Measurements from ENCODE around the gene SMIM11. TPM values are rescaled to one million over a fixed set of nuclear protein-coding genes. Genes with fewer than 3 reads are reported as not detected.
"Not testable (repeated sequence)": the region's sequence is repeated elsewhere in the genome, so short reads cannot be mapped to it uniquely, and the experiment has no call there.

SMIM11 gene
- total RNA-seq, 1 donor from 2014 or later: 29.0 TPM

- H3K9me3 Mint-ChIP-seq; H3K27me3 Mint-ChIP-seq (ENCODE audit: low read depth); intact Hi-C loops (cut with micrococcal nuclease); H3K4me1 Mint-ChIP-seq (ENCODE audit: low read depth); H3K36me3 Mint-ChIP-seq (ENCODE audit: low read depth); DNase-seq (ENCODE audit: low spot score); H3K4me3 Mint-ChIP-seq (ENCODE audit: low read depth); H3K27ac Mint-ChIP-seq: not testable (repeated sequence)
These were observed 25.2 kb downstream of the SMIM11 start for GRCh38 chr21:34400522-34400921.

GRCh38 chr21:34404742-34405141 is 29.4 kb downstream of the SMIM11 start:
- H3K27me3 Mint-ChIP-seq (ENCODE audit: low read depth); H3K4me3 Mint-ChIP-seq (ENCODE audit: low read depth); H3K9me3 Mint-ChIP-seq; H3K27ac Mint-ChIP-seq; H3K36me3 Mint-ChIP-seq (ENCODE audit: low read depth); intact Hi-C loops (cut with micrococcal nuclease); DNase-seq (ENCODE audit: low spot score); H3K4me1 Mint-ChIP-seq (ENCODE audit: low read depth): not testable (repeated sequence)

GRCh38 chr21:34405686-34406085 is 30.4 kb downstream of the SMIM11 start:
- H3K27ac Mint-ChIP-seq; H3K4me3 Mint-ChIP-seq (ENCODE audit: low read depth); intact Hi-C loops (cut with micrococcal nuclease); H3K4me1 Mint-ChIP-seq (ENCODE audit: low read depth); H3K36me3 Mint-ChIP-seq (ENCODE audit: low read depth); DNase-seq (ENCODE audit: low spot score); H3K27me3 Mint-ChIP-seq (ENCODE audit: low read depth); H3K9me3 Mint-ChIP-seq: not testable (repeated sequence)

GRCh38 chr21:34406102-34406501 is 30.8 kb downstream of the SMIM11 start:
- H3K9me3 Mint-ChIP-seq; H3K27me3 Mint-ChIP-seq (ENCODE audit: low read depth); H3K4me1 Mint-ChIP-seq (ENCODE audit: low read depth); H3K4me3 Mint-ChIP-seq (ENCODE audit: low read depth); intact Hi-C loops (cut with micrococcal nuclease); H3K36me3 Mint-ChIP-seq (ENCODE audit: low read depth); DNase-seq (ENCODE audit: low spot score); H3K27ac Mint-ChIP-seq: not testable (repeated sequence)

GRCh38 chr21:34406676-34407075 is 31.4 kb downstream of the SMIM11 start:
- H3K9me3 Mint-ChIP-seq; H3K36me3 Mint-ChIP-seq (ENCODE audit: low read depth); H3K27me3 Mint-ChIP-seq (ENCODE audit: low read depth); H3K4me1 Mint-ChIP-seq (ENCODE audit: low read depth); DNase-seq (ENCODE audit: low spot score); intact Hi-C loops (cut with micrococcal nuclease); H3K4me3 Mint-ChIP-seq (ENCODE audit: low read depth); H3K27ac Mint-ChIP-seq: not testable (repeated sequence)

- H3K27me3 Mint-ChIP-seq (ENCODE audit: low read depth); DNase-seq (ENCODE audit: low spot score); H3K9me3 Mint-ChIP-seq; H3K4me1 Mint-ChIP-seq (ENCODE audit: low read depth); H3K4me3 Mint-ChIP-seq (ENCODE audit: low read depth); intact Hi-C loops (cut with micrococcal nuclease); H3K36me3 Mint-ChIP-seq (ENCODE audit: low read depth); H3K27ac Mint-ChIP-seq: not testable (repeated sequence)
These were observed 32.0 kb downstream of the SMIM11 start for GRCh38 chr21:34407294-34407693.

- not testable (repeated sequence) for H3K27ac Mint-ChIP-seq
These were observed 42.3 kb downstream of the SMIM11 start for GRCh38 chr21:34417448-34418077.

GRCh38 chr21:34423805-34424204 is 48.5 kb downstream of the SMIM11 start, which contains the start of gene SMIM34:
Gene SMIM34, minus strand, starts transcription at chr21:34423951. Its CDS starts 112 bp downstream, at chr21:34423839.
- DNase-seq (ENCODE audit: low spot score); intact Hi-C loops (cut with micrococcal nuclease); H3K9me3 Mint-ChIP-seq; H3K27ac Mint-ChIP-seq; H3K4me3 Mint-ChIP-seq (ENCODE audit: low read depth); H3K36me3 Mint-ChIP-seq (ENCODE audit: low read depth); H3K4me1 Mint-ChIP-seq (ENCODE audit: low read depth); H3K27me3 Mint-ChIP-seq (ENCODE audit: low read depth): not testable (repeated sequence)

More at GRCh38 chr21:34417448-34418077, 42.3 kb downstream of the SMIM11 start:
- H3K4me1 Mint-ChIP-seq (ENCODE audit: low read depth); H3K9me3 Mint-ChIP-seq; H3K4me3 Mint-ChIP-seq (ENCODE audit: low read depth); DNase-seq (ENCODE audit: low spot score); H3K36me3 Mint-ChIP-seq (ENCODE audit: low read depth); H3K27me3 Mint-ChIP-seq (ENCODE audit: low read depth); intact Hi-C loops (cut with micrococcal nuclease): not testable (repeated sequence)

- intact Hi-C loops (cut with micrococcal nuclease); H3K36me3 Mint-ChIP-seq (ENCODE audit: low read depth); H3K4me1 Mint-ChIP-seq (ENCODE audit: low read depth): not testable (repeated sequence)
These were observed 52.0 kb downstream of the SMIM11 start for GRCh38 chr21:34427339-34427738.

GRCh38 chr21:34428441-34428840 is 53.1 kb downstream of the SMIM11 start:
- DNase-seq (ENCODE audit: low spot score); H3K4me3 Mint-ChIP-seq (ENCODE audit: low read depth); H3K9me3 Mint-ChIP-seq; H3K36me3 Mint-ChIP-seq (ENCODE audit: low read depth); H3K27ac Mint-ChIP-seq; H3K27me3 Mint-ChIP-seq (ENCODE audit: low read depth); intact Hi-C loops (cut with micrococcal nuclease); H3K4me1 Mint-ChIP-seq (ENCODE audit: low read depth): not testable (repeated sequence)

More at GRCh38 chr21:34427339-34427738, 52.0 kb downstream of the SMIM11 start:
- not testable (repeated sequence) for H3K27ac Mint-ChIP-seq; H3K27me3 Mint-ChIP-seq (ENCODE audit: low read depth); DNase-seq (ENCODE audit: low spot score); H3K9me3 Mint-ChIP-seq; H3K4me3 Mint-ChIP-seq (ENCODE audit: low read depth)

GRCh38 chr21:34429710-34430109 is 54.4 kb downstream of the SMIM11 start:
- intact Hi-C loops (cut with micrococcal nuclease); DNase-seq (ENCODE audit: low spot score); H3K36me3 Mint-ChIP-seq (ENCODE audit: low read depth); H3K4me1 Mint-ChIP-seq (ENCODE audit: low read depth); H3K4me3 Mint-ChIP-seq (ENCODE audit: low read depth); H3K27me3 Mint-ChIP-seq (ENCODE audit: low read depth); H3K9me3 Mint-ChIP-seq; H3K27ac Mint-ChIP-seq: not testable (repeated sequence)
